Left renal cortex interstitium (tissue), 4 donors: Measurements from ENCODE around the gene ALPI. TPM values are rescaled to one million over a fixed set of nuclear protein-coding genes. Genes with fewer than 3 reads are reported as not detected.

Experiments
- DNase-seq, 4 donors: peaks; one replicate each; pipeline ENCODE4 v3.0.0-alpha.2; 2013; ENCODE audit warnings: low read depth in 4 of 4, low spot score in 2 of 4, missing footprints in 1 of 4
- polyA plus RNA-seq, 4 donors: library from polyadenylated mRNA; unstranded; fragments of 120-200 nt; gene quantifications; one replicate each; pipeline ENCODE4 v1.2.1, GENCODE V29; 2013; ENCODE audit not compliant: insufficient read length in 4 of 4

Gene ALPI
- polyA plus RNA-seq, 4 donors: 0.05 to 0.09 (median 0.06) TPM

- DNase-seq: no peak
Measured at GRCh38 chr2:232493701-232494474, 37.9 kb downstream of the ALPI start.

DNA sequence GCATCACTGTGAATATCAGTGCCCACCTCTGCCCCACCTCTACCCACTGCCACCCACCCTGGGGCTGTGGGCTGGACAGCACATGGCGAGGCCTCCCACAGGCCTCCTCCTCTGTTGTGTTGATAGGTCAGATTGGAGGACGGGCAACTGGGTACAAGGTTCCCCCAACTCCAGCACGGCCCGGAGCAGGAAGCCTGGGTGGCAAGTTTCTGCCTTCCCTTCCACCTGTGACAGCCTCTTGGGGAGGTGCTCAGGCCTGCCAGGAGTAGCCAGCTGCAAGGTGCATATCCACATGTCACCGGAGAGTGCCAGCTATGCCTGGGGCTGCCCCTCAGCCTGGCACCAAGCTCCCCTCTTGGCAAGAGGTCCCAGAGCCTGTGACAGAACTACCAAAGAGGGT is 38.6 kb downstream of the ALPI start:
- DNase-seq: no peak

GRCh38 chr2:232495292-232495691 is 39.3 kb downstream of the ALPI start:
- DNase-seq: no peak

DNA sequence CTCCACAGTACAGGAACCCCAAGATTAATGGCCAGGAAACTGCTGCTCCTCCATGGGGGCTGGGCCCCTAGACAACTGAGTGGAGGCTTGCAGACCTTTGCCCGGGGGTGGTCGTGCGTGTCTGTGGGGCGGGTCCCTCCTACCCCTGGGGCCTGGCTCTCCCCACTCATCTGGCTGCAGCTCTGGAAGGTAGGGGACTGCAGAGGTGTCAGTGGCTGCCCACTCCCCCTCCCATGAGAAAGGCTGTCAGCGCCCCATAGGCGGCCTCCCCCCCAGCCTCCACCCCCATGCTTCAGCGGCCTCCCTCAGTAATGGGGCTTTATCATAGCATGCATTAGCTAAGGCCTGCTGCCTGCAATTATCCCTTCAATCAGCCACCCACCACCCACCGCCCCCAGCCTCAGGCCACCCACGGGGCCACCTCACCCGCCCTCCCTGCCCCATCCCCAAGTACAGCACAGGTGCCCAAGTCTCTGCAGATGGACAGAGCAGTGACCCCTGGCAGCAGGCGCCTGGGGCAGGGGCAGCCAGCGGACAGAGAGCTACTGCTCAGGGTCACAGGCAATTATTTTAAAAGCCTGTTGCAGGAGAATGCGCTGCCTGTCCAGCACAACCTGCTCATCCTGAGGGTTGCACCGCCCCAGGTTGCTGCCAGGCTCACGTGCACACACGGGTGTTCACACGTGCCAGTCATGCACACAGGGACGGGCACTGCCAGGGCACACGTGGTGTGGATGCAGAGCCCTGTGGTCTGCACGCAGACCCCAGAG is 40.7 kb downstream of the ALPI start:
- no peak for DNase-seq

DNA sequence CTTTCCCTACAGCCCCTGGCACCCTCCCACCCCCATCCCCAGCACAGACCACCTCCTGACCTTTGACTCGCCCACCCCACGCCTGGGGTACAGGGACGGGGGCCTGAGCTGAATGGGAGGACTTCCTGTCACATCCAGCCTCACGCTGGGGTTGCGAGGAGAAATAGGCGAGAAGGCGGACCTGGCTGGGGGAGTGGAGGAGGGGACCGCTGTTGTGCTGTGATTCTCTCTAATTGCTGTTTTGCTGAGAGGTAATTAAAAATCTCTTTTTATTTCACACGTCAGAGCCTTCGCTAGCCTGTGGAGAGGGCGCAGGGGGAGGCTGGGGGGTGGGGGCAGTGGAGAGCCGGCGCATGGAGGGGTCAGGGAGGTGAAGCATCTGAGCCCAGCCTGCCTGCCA is 41.4 kb downstream of the ALPI start:
- DNase-seq: no peak

- no peak for DNase-seq
Measured at GRCh38 chr2:232498452-232498851, 42.5 kb downstream of the ALPI start.

- DNase-seq: no peak
Measured at GRCh38 chr2:232501331-232501771, 45.4 kb downstream of the ALPI start.

DNA sequence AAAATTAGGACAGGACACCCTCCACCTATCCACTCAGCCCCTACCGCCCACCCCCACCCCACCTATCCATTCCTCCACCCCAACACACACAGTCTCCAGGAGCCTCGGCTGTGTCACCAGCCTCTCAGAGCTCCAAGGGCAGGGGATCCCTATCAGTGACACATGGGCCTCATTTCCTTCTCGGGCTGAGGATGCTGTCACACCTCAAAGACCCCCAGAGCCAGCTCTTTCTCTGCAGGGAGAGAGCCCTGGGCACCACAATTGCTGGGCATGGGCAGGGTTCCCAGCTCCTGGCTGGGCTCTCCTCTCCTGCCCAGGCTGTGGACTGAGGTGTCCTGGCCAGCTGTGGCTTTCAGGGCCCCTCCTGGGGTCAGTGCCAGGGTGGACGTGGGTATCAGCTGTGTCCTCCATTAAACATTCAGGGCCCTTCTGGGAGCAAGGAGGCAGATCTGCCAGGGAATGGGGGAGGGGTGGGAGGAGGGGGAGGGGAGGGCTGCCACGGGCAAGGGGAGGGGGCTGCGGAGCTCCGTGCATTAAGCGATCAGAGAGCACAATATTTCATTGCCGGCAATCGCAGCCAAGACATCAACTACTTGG is 45.9 kb downstream of the ALPI start:
- no peak for DNase-seq

- no peak for DNase-seq
Measured at GRCh38 chr2:232502511-232502910, 46.6 kb downstream of the ALPI start.

DNA sequence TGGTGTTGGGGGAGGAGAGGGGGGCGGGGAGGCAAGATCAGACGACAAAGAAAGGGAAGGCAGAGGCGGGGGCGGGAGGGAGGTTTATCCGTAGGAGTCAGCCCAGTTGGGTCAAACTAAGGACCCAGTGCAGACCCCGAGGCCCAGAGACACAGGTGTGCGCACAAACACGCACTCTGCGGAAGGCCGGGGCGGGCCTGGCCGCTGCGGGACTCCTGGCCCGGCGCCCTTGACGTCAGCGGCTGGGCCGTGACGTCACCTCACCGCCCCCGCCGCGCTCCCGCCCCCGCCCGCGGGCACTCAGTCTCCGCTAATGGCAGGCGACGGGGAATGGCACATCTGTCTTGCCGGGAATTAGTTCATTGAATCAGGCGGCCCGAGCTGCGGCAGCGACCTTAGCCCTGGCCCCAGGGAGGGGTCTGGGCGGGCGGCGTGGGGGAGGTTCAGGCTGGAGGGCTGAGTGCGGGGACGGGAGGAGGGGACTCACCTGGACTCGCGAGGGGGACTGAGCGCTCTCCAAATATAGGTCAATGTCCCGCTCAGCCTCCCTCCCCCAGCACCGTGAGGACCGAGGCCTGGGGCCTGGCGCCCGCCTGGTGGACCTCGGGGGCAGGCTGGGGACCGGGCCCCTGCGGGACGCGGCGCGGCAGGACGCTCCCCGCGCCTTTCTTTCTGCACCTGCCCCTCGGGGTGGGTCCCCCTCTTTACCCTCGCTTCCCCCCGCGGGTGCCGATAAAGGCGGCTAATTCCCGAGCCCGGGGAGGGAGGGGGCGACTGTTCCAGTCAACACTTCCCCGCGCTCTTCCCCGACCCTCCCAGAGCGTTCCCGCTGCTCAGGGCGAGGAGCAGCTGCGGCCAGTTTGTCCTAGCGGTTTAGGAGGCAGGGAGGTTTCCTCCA is 47.2 kb downstream of the ALPI start:
- no peak for DNase-seq

DNA sequence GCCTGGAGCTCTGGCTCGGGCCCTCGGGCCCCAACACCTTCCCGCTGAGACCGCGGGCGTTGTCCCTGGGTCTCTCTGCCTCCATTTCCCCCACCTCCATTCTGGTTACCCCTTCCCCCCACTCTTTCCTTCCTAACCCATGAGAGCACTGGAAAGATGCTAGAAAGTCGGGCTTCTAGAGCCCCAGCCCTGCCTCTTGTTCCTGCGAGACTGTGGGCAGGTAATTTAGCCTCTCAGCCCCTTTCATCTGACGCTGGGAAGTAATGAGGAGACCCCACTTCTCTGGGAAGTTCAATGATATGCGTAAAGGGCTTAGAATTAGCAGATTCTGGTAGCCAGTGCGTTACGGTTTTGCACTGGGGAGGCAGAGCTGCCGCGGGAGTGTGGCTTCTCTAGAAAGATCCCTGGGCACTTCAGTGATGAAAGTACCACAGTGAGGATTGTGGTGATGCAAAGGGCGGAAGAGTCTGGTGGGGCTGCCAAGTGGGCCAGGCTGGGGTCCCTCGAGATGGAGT is 47.9 kb downstream of the ALPI start:
- no peak for DNase-seq

GRCh38 chr2:232504438-232504837 is 48.5 kb downstream of the ALPI start:
- DNase-seq: no peak

DNA sequence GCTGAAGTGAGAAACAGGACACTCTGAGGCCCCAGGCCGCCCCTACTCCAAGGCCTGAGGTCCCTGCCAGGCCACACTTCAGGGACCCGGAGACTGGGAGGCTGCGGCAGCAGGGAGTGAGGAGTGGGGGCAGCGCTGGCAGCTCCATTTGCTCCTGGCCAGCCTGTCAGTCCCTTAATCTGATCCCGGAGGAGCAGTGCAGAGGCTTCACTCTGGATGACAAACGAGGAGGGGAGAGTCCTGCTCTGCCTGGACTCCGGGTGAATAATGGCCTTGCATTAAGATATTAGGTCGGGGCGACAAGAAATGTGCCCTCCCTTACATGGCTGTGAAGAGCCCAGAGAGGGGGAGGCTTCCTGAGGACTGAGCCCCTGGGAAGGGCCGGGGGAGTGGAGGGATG is 49.9 kb downstream of the ALPI start:
- no peak for DNase-seq

- no peak for DNase-seq
Measured at GRCh38 chr2:232506709-232507108, 50.8 kb downstream of the ALPI start.

DNA sequence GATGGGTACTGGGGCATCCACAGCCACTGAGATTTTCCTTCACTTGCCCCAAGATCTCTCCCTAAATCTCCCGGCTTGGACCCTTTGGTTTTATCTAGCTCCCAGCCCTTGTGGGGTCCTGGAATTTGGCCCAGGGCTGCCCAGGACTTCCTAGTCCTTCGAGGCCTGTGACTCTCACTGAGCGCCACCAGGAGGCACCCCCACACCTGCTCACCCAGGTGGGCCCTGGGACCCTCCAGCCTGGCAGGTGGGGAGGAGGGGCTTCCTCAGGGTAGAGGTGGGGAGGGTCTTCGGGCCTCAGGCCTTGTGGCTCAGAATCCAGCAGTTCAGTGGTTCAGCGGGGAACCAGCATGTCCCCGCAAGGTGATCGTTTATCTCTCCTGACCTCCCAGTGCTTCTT is 52.3 kb downstream of the ALPI start:
- DNase-seq: no peak

Other genes with a start within 250 kb of the ALPI start
- gene ALPP, start 77.4 kb upstream of the ALPI start, polyA plus RNA-seq: under 1 TPM in 2 of 4 donors, not detected in 2; 0.09 to 0.13 TPM
- gene ALPG, start 49.3 kb upstream of the ALPI start, polyA plus RNA-seq: under 1 TPM in 1 of 4 donors, not detected in 3; 0.05 TPM
- 10 to 100 TPM; 12.8 to 22.9 (median 17.1) TPM for gene ECEL1, start 31.7 kb downstream of the ALPI start, polyA plus RNA-seq
- under 1 TPM in 2 of 4 donors, not detected in 2; 0.08 to 0.27 TPM for gene PRSS56, start 64.2 kb downstream of the ALPI start, polyA plus RNA-seq
- gene CHRND, start 70.0 kb downstream of the ALPI start, polyA plus RNA-seq: under 1 TPM; 0.31 to 0.92 (median 0.74) TPM
- 1 to 10 TPM in 3 of 4 donors, under 1 TPM in 1; 0.52 to 2.0 (median 1.4) TPM for gene CHRNG, start 83.5 kb downstream of the ALPI start, polyA plus RNA-seq
- 10 to 100 TPM; 11.0 to 13.3 (median 12.1) TPM for gene TIGD1, start 94.4 kb downstream of the ALPI start, polyA plus RNA-seq
- 100 to 1,000 TPM in 3 of 4 donors, 10 to 100 TPM in 1; 98.9 to 117 (median 105) TPM for gene EIF4E2, start 94.5 kb downstream of the ALPI start, polyA plus RNA-seq
- gene EFHD1, start 177.5 kb downstream of the ALPI start, polyA plus RNA-seq: 10 to 100 TPM; 53.7 to 90.4 (median 71.9) TPM
- 10 to 100 TPM; 59.0 to 67.8 (median 65.9) TPM for gene GIGYF2, start 241.2 kb downstream of the ALPI start, polyA plus RNA-seq